Measurements from ENCODE around the gene ATP5F1D.
"Not testable (repeated sequence)": the region's sequence is repeated elsewhere in the genome, so short reads cannot be mapped to it uniquely, and the experiment has no call there.

ATP5F1D gene

DNA sequence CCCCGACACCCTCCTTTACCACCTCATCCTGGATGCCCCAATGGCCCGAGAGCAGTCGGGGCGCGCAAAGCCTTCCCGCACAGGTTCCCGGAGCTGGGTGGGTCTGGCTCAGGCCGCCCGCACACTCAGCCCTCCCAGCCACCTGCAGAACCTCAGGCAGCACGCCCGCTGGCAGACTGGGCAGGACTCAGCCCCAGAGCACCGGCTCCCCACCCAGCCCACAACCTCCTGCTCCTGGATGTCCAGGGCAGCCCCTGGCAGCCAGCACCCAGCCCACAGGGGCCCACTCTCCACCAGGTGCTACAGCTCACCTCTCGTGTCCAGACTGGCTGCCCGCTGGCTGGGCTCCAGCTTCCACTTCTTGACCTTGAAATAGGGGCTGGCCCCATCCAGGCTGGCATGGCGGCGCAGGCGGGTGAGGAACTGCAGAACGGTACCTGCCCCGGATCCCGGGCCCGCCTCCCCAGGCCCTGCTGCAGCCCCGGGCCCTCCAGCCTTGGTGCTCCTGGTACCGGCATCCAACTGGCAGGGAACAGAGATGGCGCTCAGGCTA, 8.4 kb upstream of the ATP5F1D start:
- no peak for DNase-seq (ENCODE audit: low spot score)

DNA sequence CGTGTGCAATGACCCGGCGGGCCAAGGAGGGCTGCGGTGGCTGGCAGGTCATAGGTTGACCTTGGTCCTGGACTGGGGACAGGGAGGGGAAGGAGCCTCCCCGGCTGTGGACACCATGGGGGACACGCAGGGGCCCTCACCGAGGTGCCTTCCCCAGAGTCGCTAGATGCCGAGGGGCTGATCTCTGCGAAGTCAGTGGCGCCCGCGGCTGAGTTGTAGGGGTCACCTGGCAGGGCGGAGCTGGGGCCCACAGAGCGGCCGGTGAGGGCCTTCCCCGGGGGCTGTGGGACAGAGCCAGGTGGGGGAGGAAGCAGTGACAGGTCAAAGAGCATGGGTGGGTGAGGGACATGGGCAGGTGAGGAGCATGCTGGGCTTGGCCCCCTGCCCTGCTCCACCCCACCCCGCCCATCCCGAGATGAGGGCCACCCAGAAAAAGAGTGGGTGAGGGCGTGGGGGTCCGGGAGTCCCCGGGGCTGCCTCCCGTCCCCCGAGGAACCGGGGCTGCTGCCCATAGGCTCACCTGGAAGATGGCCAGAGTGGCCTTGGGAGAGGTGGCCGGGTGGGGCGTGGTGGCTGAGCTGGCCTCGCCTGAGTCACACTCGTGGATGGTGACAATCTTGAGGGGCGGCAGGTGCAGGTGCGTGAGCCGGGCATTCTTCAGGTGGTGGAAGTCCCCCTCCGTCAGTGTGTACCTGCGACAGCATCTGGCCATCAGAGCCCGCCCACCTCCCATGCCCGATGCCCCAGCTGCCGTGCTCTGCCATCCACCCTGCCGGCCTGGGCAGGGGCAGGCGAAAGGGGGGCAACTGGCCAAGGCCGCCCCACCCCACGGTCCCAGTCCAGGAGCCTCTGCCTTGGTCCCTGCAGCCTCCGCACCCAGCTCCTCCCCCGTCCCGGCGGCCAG, 7.2 kb upstream of the ATP5F1D start:
- no peak for DNase-seq (ENCODE audit: low spot score)

DNA sequence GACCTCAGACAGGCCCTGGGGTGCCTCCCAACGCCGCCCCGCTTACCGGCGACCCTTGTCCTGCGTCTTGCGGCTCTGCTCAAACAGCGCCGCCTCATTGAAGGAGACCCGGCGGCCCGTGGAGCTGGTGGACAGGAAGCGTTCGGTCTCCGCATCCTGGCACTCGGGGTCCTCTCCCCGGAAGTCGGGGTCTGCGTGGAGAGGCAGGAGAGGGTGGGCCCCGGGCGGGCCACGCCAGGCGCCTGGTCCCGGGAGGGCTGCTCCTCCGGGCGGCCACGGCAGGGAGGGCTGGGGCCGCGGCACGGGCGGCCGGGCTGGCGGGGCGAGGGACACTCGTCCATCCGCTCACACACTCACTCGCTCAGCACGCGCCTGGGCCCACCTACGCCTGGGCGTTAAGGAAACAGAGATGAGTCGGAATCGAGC, 6.6 kb upstream of the ATP5F1D start:
- DNase-seq (ENCODE audit: low spot score), result no peak

DNA sequence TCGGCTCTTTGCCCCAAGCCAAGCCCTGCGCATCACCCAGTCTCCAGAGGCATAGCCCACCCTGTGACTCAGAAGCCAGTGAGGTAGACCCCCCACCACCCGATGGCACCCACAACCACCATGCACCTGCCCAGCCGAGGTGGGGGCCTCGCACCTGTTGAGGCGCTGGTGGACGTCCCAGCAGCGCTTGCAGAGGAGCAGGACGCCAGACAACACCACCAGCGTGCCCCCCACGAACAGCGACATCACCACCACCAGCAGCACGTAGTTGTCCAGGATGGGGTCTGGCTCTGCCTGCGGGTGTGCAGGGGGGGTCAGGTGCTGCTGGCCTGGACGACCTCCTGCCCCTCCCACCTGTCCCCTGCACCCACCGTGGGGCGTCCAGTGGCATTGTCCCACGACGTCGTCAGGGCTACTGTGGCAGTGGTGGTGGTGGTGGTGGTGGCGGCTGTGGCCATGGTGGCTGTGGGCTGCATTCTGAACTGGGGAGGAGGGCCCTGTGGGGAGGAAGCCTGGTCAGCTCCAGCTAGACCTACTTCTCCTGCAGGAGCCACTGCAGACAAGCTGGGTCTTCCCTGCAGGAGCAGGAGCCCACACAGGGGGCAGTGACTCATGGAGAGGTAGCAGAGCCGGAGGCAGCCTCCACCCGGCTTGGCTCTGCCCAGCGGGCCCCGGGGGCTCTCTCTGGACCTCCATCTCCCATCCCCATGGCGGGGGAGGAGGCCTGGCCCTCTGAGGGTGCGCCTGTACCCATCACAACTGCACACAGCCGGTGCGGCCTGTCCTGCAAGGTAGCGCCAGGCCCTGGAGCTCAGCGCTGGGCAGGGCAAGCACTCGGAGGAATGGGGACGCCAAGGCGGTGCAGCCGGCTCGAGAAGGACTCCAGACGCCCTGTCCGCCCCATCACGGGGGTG, 5.7 kb upstream of the ATP5F1D start:
- DNase-seq (ENCODE audit: low spot score), result no peak

DNA sequence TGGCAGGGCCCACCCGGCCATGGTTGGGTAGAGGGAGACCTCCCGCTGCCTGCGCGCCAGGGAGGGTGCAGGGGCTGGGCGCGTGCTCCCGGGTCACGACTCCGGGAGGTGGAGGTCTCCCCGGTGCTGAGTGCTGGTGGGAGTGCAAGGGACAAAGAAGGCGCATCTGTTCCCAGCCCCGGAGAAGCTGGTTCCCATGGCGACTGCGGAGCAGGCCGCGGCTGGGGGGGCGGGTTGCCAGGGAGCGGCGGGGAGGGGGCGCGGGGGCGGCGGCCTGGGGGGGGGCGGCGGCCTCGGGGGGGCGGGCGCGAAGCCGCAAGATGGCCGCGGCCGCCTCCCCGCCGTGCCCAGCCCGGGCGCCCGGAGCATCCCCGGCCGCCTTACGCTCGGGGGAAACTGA, 5.0 kb upstream of the ATP5F1D start:
- DNase-seq (ENCODE audit: low spot score), result no peak

DNA sequence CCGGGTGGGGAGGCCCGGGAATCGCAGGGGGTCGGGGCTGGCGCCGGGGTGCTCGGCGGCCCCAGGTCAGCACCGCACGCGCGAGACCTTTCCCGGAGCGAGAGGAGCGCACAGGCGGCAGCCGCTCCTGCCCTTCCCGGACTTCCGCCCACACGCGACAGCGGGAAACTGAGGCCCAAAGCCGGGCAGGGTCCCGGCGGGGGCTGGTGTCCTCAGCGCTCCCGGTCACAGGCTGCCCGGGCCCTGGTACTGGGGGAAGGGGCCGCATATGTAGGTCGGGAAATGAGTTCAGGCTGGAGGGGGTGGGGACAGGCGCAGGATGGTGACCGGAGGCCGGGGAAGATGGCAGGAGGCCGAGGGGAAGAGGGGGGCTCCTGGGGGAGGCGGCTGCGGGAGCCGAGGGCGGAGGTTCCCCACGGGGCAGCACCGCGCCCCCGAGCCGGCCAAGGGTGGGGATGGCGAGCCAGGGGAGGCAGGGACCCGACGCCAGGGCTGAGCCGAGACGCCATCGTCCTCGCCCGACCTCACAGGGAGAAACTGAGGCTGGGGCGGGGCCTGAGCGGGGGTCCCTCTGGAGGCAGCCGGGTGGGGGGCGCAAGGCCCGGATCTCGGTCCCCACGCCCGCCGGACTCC, 4.4 kb upstream of the ATP5F1D start:
- no peak for DNase-seq (ENCODE audit: low spot score)

DNA sequence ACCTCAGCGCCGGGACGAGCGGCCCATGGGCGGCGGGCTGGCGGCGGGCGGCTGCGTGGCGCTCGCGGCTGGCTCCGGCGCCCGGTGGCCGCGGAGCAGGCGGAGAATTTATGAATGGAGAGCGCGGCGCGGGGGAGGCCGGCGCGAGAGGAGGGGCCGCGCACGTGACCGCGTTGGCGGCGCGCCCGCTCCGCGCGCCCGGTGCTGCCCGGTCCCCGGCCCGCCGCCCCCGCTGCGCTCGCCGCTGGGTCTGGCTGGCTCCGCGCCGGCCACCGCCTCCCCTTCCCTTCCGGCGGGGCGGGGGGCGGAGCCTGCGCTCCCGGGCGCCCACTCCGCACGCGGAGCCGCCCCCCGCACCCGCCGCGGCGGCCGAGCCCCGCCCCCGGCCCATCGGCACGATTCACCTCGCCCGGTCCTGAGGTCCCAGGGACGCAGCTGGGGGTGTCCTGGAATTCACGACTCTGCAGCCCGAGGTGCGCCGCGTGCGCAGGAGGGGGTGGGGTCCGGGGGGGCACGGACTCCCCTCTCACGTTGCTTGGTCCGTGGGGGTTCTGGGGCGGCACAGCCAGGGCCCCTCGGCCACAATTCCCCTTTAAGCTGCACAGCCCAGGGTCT, 3.7 kb upstream of the ATP5F1D start, which contains the start of gene CBARP:
CBARP (minus strand) TSS at position 252 of the 615 bp plus-strand sequence. CDS start 1,905 bp downstream, outside the sequence.
- DNase-seq (ENCODE audit: low spot score), result peak; percentile 91

DNA sequence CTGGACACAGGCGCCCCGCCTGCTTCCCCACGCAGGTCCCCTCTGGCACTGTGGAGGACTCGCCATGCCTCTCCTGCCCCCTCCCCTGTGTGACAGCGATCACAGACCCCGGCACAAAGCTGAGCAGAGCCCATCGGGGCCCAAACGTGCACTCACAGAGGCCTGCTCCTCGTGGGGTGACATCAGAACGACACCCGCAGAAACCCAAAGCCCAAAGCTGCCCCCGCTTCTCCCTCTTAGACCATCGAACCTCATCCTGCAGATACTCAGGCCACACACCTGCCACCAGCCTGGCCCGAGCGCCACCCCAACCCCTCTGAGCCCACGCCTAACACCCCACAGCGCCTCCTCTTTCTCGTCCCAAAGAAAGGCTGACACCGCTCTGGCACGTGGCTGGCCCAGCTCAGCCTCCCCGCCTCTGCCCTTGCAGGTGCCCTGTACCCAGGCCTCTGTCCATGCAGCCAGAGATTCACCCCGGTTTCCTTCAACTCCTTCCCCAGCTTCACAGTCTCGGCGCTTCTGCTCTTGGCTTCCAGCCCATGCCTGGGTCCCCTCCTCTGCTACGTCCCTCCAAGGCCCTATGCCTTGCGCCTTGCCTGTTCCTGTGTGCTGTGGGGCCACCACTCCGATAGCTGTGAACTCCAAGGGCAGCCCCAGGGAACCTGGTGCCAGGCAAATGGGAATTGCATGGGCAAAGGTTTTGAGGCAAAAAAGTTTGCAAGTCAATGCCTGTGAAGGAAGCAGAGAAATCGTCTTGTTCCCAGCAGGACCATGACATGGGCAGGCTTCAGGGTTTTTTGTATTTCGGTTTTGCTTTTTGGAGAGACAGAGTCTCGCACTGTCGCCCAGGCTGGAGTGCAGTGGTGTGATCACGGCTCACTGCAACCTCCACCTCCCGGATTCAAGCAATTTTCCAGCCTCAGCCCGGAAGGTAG, 2.9 kb upstream of the ATP5F1D start:
- DNase-seq (ENCODE audit: low spot score), result no peak

DNA sequence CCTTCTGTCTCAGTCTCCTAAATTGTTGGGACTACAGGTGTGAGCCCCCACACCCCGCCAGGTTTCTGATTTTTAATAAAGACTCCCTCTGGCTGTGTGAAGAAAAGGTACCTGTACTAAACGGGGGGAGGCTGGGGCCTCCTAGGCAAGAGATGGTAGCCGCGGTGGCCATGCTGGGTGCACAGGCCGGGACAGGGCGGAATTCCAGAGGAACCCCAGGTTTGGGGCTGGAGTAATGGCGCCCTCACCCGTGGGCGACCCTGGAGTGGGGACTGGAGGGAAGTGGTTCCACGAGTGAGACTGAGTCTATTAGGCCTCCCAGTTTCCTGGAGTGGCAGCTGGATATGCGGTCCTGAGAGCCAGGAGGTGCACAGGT, 2.1 kb upstream of the ATP5F1D start:
- DNase-seq (ENCODE audit: low spot score), result no peak

DNA sequence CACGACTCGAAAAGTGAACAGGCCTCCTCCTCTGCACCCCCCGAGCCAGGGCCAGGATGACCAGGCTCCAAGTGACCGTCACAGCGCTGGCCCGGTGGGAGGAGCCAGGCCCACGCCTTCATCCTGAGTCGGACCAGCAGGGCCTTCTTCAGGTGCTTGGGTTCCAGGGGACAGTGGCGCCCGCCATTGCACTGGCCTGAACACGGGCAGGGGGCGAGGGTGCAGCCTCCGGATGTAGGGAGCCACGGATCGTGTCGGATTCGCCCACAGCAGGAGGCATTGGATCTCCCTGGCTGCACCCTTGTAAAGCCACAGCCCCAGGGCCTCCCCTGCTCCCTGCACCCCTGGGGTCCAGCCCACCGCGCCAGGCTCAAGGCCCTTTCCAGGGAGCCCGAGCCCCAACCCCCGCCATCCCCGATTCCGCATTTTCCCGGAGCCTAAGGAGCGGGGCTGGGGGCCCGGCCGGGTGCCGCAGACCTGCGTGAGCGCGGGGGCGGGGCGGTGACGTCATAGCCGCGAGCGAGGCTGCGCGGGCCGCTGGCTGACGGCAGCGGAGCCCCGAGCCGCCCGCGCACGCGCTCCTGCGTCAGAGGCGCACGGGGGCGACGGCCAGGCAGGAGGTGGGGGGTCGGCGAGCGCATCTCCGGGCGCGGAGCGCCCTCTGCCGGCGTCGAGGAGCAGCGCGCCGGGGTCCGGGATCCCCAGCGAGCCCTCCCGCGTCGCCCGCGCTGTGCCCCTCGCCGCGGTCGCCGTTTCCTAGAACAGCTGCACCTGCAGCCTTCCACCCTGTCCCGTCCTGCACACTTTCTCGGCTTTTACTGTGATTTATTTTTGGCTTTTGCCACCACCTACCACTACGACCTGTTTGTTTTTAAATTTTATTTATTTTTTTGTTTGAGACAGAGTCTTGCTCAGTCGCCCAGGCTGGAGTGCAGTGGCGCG, 1.5 kb upstream of the ATP5F1D start:
- peak; percentile 99 for DNase-seq (ENCODE audit: low spot score)

DNA sequence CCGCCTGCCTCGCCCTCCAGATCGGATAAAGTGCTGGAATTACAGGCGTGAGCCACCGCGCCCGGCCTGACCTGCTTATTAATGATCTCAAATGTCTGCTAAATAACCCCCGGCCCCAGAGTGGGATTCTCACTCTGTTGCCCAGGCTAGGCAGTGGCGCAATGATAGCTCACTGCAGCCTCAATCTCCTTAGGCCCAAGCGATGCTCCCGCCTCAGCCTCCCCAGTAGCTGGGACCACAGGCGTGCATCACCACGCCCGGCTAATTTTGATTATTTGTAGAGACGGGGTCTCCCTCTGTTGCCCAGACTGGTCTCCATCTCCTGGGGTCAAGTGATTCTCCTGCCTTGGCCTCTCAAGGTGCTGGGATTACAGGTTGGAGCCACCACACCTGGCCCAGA, 626 bp upstream of the ATP5F1D start:
- no peak for DNase-seq (ENCODE audit: low spot score)

DNA sequence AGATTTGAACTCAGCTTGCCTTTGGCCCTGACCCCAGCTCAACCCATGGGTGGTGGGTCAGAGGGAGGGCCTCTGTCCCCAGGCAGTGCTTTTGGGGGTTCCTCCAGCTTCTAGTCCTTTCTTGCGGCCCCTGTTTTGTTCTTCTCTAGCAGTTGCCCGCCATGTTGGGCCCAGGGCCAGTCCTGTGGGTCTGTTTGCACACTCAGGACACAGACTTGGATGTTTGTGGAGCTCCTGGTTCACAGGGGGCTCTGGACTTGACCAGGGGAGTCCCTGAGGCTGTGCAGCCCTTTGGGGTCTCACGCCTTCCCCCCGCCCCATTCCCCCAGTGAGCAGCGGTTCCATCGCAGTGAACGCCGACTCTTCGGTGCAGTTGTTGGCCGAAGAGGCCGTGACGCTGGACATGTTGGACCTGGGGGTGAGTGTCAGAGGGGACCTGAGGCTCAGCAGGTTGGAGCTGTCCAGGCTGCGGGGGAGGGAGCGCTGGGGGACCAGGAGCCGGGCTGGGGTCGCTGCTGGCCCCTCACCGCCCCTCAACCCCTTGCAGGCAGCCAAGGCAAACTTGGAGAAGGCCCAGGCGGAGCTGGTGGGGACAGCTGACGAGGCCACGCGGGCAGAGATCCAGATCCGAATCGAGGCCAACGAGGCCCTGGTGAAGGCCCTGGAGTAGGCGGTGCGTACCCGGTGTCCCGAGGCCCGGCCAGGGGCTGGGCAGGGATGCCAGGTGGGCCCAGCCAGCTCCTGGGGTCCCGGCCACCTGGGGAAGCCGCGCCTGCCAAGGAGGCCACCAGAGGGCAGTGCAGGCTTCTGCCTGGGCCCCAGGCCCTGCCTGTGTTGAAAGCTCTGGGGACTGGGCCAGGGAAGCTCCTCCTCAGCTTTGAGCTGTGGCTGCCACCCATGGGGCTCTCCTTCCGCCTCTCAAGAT, 2.5 kb downstream of the ATP5F1D start:
- peak; percentile 99 for DNase-seq (ENCODE audit: low spot score)

DNA sequence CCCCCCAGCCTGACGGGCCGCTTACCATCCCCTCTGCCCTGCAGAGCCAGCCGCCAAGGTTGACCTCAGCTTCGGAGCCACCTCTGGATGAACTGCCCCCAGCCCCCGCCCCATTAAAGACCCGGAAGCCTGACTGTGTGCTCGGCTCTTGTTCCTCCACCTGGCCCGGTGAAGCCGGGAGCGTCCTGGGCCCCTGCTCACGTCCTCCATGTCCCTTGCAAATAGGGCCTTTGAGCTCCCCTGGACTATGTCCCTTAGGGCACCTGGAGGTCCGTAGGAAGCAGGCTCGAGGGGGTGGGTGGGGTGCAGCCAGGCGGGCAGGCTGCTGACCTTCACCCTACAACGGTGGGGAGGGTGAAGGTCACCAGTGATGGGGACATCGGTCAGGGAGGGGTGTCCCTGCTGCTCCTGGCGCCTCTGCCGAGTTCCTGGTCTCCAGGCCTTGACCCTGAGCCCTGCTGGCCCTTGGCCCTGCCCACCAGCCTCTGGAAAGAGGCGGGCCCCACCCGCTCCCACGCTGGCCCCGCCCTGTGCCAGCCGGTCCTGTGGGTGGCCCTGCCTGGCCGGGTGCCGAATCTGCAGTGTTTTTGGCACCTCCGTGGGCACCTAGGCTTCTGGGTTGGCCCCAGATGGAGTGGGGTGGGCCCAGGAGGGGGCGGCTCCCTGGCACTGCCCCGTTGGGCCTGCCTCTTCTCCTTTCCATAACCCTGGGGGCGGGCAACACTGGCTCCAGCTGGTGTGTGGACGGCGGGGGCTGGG, 3.3 kb downstream of the ATP5F1D start:
- peak; percentile 86 for DNase-seq (ENCODE audit: low spot score)

DNA sequence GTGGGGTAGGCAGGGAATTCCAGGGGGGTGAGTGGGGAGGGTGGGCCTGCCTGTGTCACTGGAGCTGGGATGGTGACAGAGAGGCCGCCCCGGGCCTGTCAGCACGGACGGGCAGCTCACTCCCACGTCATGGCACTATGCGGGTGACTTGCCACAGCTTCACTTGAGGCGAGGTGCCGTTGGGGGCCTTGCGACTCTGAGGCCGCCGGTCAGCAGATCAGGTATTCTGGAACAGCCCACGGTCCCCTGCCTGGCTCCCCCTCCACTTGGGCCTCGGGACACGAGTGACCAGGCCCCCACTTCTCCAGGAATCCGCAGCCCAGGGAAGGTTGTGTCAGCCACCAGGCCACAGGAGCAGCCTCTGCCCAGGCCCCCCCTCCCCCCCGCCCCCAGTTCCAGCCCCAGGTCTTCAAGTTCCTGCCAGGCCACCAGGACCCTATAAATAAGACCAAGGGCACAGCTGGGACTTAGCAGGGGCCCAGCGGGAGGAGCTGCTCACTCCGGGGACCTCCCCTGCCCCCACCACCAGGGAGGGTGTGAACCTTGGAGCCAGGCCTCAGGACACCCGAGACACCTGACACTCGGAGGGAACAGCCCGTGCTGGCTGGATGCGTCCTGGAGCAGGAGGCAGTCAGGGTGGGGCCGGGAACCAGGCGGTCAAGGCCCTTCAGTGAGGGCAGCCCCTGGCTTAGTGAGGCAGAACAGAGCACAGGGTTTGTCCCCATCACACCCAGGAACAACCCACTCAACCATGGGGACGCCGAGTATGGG, 4.1 kb downstream of the ATP5F1D start:
- no peak for DNase-seq (ENCODE audit: low spot score)

DNA sequence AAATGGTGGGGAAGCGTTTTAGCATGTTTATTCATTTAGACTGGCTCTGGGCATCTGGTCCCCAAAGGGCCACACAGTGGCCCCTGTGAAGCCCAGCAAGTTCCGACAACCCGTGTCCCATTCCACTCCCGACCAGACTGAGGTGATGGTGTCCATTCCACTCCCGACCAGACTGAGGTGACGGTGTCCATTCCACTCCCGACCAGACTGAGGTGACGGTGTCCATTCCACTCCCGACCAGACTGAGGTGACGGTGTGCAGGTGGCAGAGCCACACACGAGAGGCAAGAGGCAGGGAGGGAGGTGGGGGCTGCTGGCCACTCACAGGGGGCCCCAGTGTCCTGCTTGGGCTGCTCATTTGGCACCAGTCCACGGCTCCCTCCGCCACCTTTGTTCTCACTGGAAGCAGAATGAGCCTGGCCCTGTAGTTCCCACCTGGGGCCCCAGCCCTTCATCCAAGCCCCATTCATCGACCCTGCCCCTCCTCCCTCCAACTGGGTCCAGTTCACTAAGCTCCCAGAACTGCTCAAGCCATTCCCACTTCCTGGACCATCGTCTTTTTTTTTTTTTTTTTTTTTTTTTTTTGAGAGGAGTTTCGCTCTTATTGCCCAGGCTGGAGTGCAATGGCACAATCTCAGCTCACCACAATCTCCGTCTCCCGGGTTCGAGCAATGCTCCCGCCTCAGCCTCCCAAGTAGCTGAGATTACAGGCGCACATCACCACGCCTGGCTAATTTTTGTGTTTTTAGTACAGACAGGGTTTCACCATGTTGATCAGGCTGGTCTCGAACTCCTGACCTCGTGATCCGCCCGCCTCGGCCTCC, 4.9 kb downstream of the ATP5F1D start:
- DNase-seq (ENCODE audit: low spot score), result not testable (repeated sequence)

DNA sequence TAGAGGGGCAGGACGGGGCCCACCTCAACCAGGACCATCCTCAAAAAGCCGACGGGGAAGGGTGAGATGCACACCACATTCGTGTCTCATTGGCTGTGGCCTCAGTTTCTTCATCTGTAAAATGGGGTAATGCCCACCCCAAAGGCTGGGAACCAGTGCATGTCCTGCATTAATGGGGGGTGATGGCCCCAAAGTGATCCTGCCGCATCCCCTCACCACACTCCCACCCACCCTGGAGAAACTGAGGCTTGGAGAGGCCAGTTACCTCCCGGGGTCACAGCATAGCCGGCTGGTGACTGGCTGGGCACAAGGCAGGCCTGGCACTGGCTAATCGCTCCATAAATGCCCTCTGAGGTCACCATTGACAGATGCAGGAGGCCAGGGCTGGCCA, 6.2 kb downstream of the ATP5F1D start:
- no peak for DNase-seq (ENCODE audit: low spot score)
